ENCODE measurements around the gene PLSCR5.

The PLSCR5 gene

GRCh38 chr3:146540978-146541377, 64.2 kb downstream of the PLSCR5 start:
- no peak overlapping the region for H3K27ac ChIP-seq (ENCODE audit: insufficient read depth in 1 of 2, low read depth in 1 of 2, low read length in 2 of 2, poor library complexity in 1 of 2, severe bottlenecking in 2 of 2)
- H3K4me1 ChIP-seq (ENCODE audit: control extremely low read depth in 1 of 4, control insufficient read depth in 4 of 4, insufficient read depth in 4 of 4, low read length in 3 of 4) = peaks cover 18 to 40% (median 24%) of the 10 kb centered on the region in 4 experiments
- ChIA-PET POLR2A (interaction anchor here (0.6 kb wide), 1 partner anchor 144 kb away, joined by 3 read pairs; no protein-coding TSS in a partner anchor), CTCF (no interaction called here)
- no CpG with 5 or more reads among the region's 1 CpG for WGBS (ENCODE audit: insufficient coverage)
- peaks cover 0 to 19% (median 7%) of the 10 kb centered on the region in 4 experiments for H3K36me3 ChIP-seq (ENCODE audit: control insufficient read depth in 4 of 4, insufficient read depth in 4 of 4, low read length in 3 of 4)
- DNase-seq = no peak
- no peaks in the 10 kb centered on the region for H3K27me3 ChIP-seq (replicated peaks in 2 of 5; ENCODE audit: control insufficient read depth in 4 of 5, insufficient read depth in 5 of 5, low read length in 4 of 5)
- H3K4me3 ChIP-seq (ENCODE audit: control insufficient read depth in 1 of 7, extremely low read depth in 1 of 7, insufficient read depth in 4 of 7, low read depth in 2 of 7, low read length in 6 of 7) = no peak overlapping the region
- peaks cover 0 to 2% (median 0%) of the 10 kb centered on the region in 5 experiments for H3K9me3 ChIP-seq (ENCODE audit: control extremely low read depth in 1 of 5, control insufficient read depth in 4 of 5, insufficient read depth in 2 of 5, low read depth in 1 of 5, low read length in 4 of 5)

GRCh38 chr3:146540236-146540635, 64.9 kb downstream of the PLSCR5 start:
- 0% methylated on average over 1 of the region's 1 CpG for WGBS (ENCODE audit: insufficient coverage)
- DNase-seq = peak in 2 of 3 donors; percentile 48 to 58
- Histone ChIP-seq H3K9me3 (ENCODE audit: control extremely low read depth in 1 of 5, control insufficient read depth in 4 of 5, insufficient read depth in 2 of 5, low read depth in 1 of 5, low read length in 4 of 5) (peaks cover 0 to 2% (median 0%) of the 10 kb centered on the region in 5 experiments), H3K4me1 (ENCODE audit: control extremely low read depth in 1 of 4, control insufficient read depth in 4 of 4, insufficient read depth in 4 of 4, low read length in 3 of 4) (peaks cover 18 to 39% (median 24%) of the 10 kb centered on the region in 4 experiments), H3K4me3 (ENCODE audit: control insufficient read depth in 1 of 7, extremely low read depth in 1 of 7, insufficient read depth in 4 of 7, low read depth in 2 of 7, low read length in 6 of 7) (no peak overlapping the region), H3K27me3 (replicated peaks in 2 of 5; ENCODE audit: control insufficient read depth in 4 of 5, insufficient read depth in 5 of 5, low read length in 4 of 5) (no peaks in the 10 kb centered on the region), H3K27ac (ENCODE audit: insufficient read depth in 1 of 2, low read depth in 1 of 2, low read length in 2 of 2, poor library complexity in 1 of 2, severe bottlenecking in 2 of 2) (no peak overlapping the region), H3K36me3 (ENCODE audit: control insufficient read depth in 4 of 4, insufficient read depth in 4 of 4, low read length in 3 of 4) (peaks cover 0 to 19% (median 7%) of the 10 kb centered on the region in 4 experiments)
- CTCF ChIA-PET = interaction anchor here (0.5 to 1.8 kb wide), 2 partner anchors 10 to 28 kb away, joined by 3 to 8 read pairs; no protein-coding TSS in a partner anchor
- POLR2A ChIA-PET = no interaction called here

GRCh38 chr3:146539315-146539714, 65.8 kb downstream of the PLSCR5 start:
- Histone ChIP-seq H3K27ac (ENCODE audit: insufficient read depth in 1 of 2, low read depth in 1 of 2, low read length in 2 of 2, poor library complexity in 1 of 2, severe bottlenecking in 2 of 2) (no peak overlapping the region), H3K9me3 (ENCODE audit: control extremely low read depth in 1 of 5, control insufficient read depth in 4 of 5, insufficient read depth in 2 of 5, low read depth in 1 of 5, low read length in 4 of 5) (peaks cover 0 to 2% (median 0%) of the 10 kb centered on the region in 5 experiments), H3K36me3 (ENCODE audit: control insufficient read depth in 4 of 4, insufficient read depth in 4 of 4, low read length in 3 of 4) (peaks cover 0 to 19% (median 7%) of the 10 kb centered on the region in 4 experiments), H3K27me3 (replicated peaks in 2 of 5; ENCODE audit: control insufficient read depth in 4 of 5, insufficient read depth in 5 of 5, low read length in 4 of 5) (no peaks in the 10 kb centered on the region), H3K4me3 (ENCODE audit: control insufficient read depth in 1 of 7, extremely low read depth in 1 of 7, insufficient read depth in 4 of 7, low read depth in 2 of 7, low read length in 6 of 7) (no peak overlapping the region), H3K4me1 (ENCODE audit: control extremely low read depth in 1 of 4, control insufficient read depth in 4 of 4, insufficient read depth in 4 of 4, low read length in 3 of 4) (peaks cover 18 to 36% (median 22%) of the 10 kb centered on the region in 4 experiments)
- DNase-seq = no peak
- POLR2A ChIA-PET = no interaction called here
- CTCF ChIA-PET = interaction anchor here (1.4 to 1.8 kb wide), 2 partner anchors 9 to 51 kb away, joined by 4 to 8 read pairs; no protein-coding TSS in a partner anchor
- WGBS (ENCODE audit: insufficient coverage) = 100% methylated on average over 2 of the region's 3 CpGs

GRCh38 chr3:146537603-146538002, 67.5 kb downstream of the PLSCR5 start:
- H3K27ac ChIP-seq (ENCODE audit: insufficient read depth in 1 of 2, low read depth in 1 of 2, low read length in 2 of 2, poor library complexity in 1 of 2, severe bottlenecking in 2 of 2) = no peak overlapping the region
- peaks cover 10 to 21% (median 14%) of the 10 kb centered on the region in 4 experiments for H3K4me1 ChIP-seq (ENCODE audit: control extremely low read depth in 1 of 4, control insufficient read depth in 4 of 4, insufficient read depth in 4 of 4, low read length in 3 of 4)
- CTCF ChIA-PET = no interaction called here
- DNase-seq = no peak
- H3K27me3 ChIP-seq (replicated peaks in 2 of 5; ENCODE audit: control insufficient read depth in 4 of 5, insufficient read depth in 5 of 5, low read length in 4 of 5) = no peaks in the 10 kb centered on the region
- H3K4me3 ChIP-seq (ENCODE audit: control insufficient read depth in 1 of 7, extremely low read depth in 1 of 7, insufficient read depth in 4 of 7, low read depth in 2 of 7, low read length in 6 of 7) = no peak overlapping the region
- peaks cover 0 to 2% (median 0%) of the 10 kb centered on the region in 5 experiments for H3K9me3 ChIP-seq (ENCODE audit: control extremely low read depth in 1 of 5, control insufficient read depth in 4 of 5, insufficient read depth in 2 of 5, low read depth in 1 of 5, low read length in 4 of 5)
- H3K36me3 ChIP-seq (ENCODE audit: control insufficient read depth in 4 of 4, insufficient read depth in 4 of 4, low read length in 3 of 4) = peaks cover 3 to 25% (median 12%) of the 10 kb centered on the region in 4 experiments
- POLR2A ChIA-PET = no interaction called here
- 96% methylated on average over 3 of the region's 3 CpGs for WGBS (ENCODE audit: insufficient coverage)

DNA sequence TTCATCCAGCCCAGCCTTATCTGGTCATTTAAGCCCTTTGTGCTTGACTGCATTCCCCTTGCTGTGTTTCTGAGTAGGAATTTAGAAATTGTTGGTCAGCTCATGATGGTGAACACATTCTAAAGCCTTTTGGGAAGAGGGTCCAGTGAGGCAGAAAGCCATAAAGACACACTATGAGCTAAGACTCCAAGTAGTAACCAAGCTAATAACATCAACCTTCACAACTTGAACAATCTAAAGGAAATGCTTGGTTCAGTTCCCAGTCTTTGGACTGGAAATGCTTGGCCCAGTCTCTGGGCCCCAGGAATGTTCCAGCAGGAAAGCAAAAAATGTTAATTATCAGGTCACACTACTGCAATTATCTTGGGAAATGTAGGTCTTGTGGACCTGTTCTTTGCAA, 68.5 kb downstream of the PLSCR5 start:
- H3K27ac ChIP-seq (ENCODE audit: insufficient read depth in 1 of 2, low read depth in 1 of 2, low read length in 2 of 2, poor library complexity in 1 of 2, severe bottlenecking in 2 of 2) = no peak overlapping the region
- POLR2A ChIA-PET = no interaction called here
- peaks cover 2 to 16% (median 10%) of the 10 kb centered on the region in 4 experiments for H3K4me1 ChIP-seq (ENCODE audit: control extremely low read depth in 1 of 4, control insufficient read depth in 4 of 4, insufficient read depth in 4 of 4, low read length in 3 of 4)
- H3K9me3 ChIP-seq (ENCODE audit: control extremely low read depth in 1 of 5, control insufficient read depth in 4 of 5, insufficient read depth in 2 of 5, low read depth in 1 of 5, low read length in 4 of 5) = peaks cover 0 to 2% (median 0%) of the 10 kb centered on the region in 5 experiments
- no peaks in the 10 kb centered on the region for H3K27me3 ChIP-seq (replicated peaks in 2 of 5; ENCODE audit: control insufficient read depth in 4 of 5, insufficient read depth in 5 of 5, low read length in 4 of 5)
- H3K4me3 ChIP-seq (ENCODE audit: control insufficient read depth in 1 of 7, extremely low read depth in 1 of 7, insufficient read depth in 4 of 7, low read depth in 2 of 7, low read length in 6 of 7) = no peak overlapping the region
- CTCF ChIA-PET = interaction anchor here (0.6 kb wide), 1 partner anchor 9 kb away, joined by 3 read pairs; no protein-coding TSS in a partner anchor
- peaks cover 8 to 34% (median 18%) of the 10 kb centered on the region in 4 experiments for H3K36me3 ChIP-seq (ENCODE audit: control insufficient read depth in 4 of 4, insufficient read depth in 4 of 4, low read length in 3 of 4)
- no peak for DNase-seq

Data from common myeloid progenitor, CD34-positive (primary cell).